IMR-90 (cell line): ENCODE data around the gene UBE2V1. TPM values are rescaled to one million over a fixed set of nuclear protein-coding genes. Genes with fewer than 3 reads are reported as not detected.
A peak's percentile ranks its signal among the peaks of the same experiment; 100 is the strongest.

Experiments
- ATAC-seq: fragments of 200-7000 bp; cut with Tn5 transposase; 2 replicates; pipeline ENCODE4 v1.9.1; 2020; ENCODE audit warnings: low read depth, mild to moderate bottlenecking, moderate library complexity
- BruUV-seq: library from RNA; stranded (reverse); fragments of 400-500 nt; replicated peaks from 2 replicates; lab custom pipeline; 2021; lab: Mats Ljungman, UMichigan
- CTCF ChIA-PET: fragments of 300-600 bp; formaldehyde crosslinking; extraction: SDS; loops from one replicate; lab custom pipeline; 2021; ENCODE audit warnings: antibody characterized with exemption; lab: Yijun Ruan, JAX
- POLR2A ChIA-PET: fragments of 300-600 bp; sonication (Branson Sonifier 250); formaldehyde crosslinking; loops from one replicate; lab custom pipeline; 2022; ENCODE audit warnings: antibody characterized with exemption; ENCODE audit not compliant: unreplicated experiment; lab: Charles Lee
- DNase-seq: peaks from one replicate; pipeline ENCODE4 v3.0.0; 2013
- H2AFZ ChIP-seq: replicated peaks from 2 replicates; pipeline ENCODE3; 2013; ENCODE audit warnings: low read length, mild to moderate bottlenecking; ENCODE audit not compliant: poor library complexity
- H2AK5ac ChIP-seq: 2 replicates; pipeline ENCODE4 v1.6.1; 2013; ENCODE audit warnings: low read depth, low read length, inconsistent platforms
- H2AK9ac ChIP-seq: replicated peaks from 2 replicates; pipeline ENCODE3; 2013; ENCODE audit warnings: mild to moderate bottlenecking, low read depth, low read length, moderate library complexity; ENCODE audit not compliant: poor library complexity
- H2BK120ac ChIP-seq: 2 replicates; pipeline ENCODE4 v1.6.1; 2013; ENCODE audit warnings: low read depth, low read length, inconsistent platforms
- H2BK15ac ChIP-seq: 3 replicates; pipeline ENCODE4 v1.6.1; 2013; ENCODE audit warnings: low read depth, low read length, inconsistent platforms
- H2BK20ac ChIP-seq: 2 replicates; pipeline ENCODE4 v1.6.1; 2013; ENCODE audit warnings: low read depth, mild to moderate bottlenecking, inconsistent platforms, low read length, moderate library complexity
- H2BK5ac ChIP-seq: 2 replicates; pipeline ENCODE4 v1.6.1; 2013; ENCODE audit warnings: mild to moderate bottlenecking, low read depth, low read length, inconsistent platforms; ENCODE audit not compliant: poor library complexity, severe bottlenecking
- H3K14ac ChIP-seq: replicated peaks from 2 replicates; pipeline ENCODE4 v1.6.1; 2013; ENCODE audit warnings: low read depth, low read length, inconsistent platforms
- H3K18ac ChIP-seq: 2 replicates; pipeline ENCODE4 v1.6.1; 2013; ENCODE audit warnings: low read depth, low read length, control low read depth
- H3K23ac ChIP-seq: 2 replicates; pipeline ENCODE4 v1.6.1; 2013; ENCODE audit warnings: low read depth, low read length, inconsistent platforms
- H3K27ac ChIP-seq: 2 replicates; pipeline ENCODE4 v1.5.1; 2013; ENCODE audit warnings: mild to moderate bottlenecking, control low read depth, low read length; ENCODE audit not compliant: insufficient read depth
- H3K27me3 ChIP-seq: 2 replicates; pipeline ENCODE4 v1.6.1; 2013; ENCODE audit warnings: low read length; ENCODE audit not compliant: control insufficient read depth, insufficient read depth
- H3K36me3 ChIP-seq: 2 replicates; pipeline ENCODE4 v1.6.1; 2013; ENCODE audit warnings: low read length, mixed read lengths; ENCODE audit not compliant: control insufficient read depth, insufficient read depth
- H3K4ac ChIP-seq: 2 replicates; pipeline ENCODE4 v1.6.1; 2013; ENCODE audit warnings: low read depth, low read length, inconsistent platforms
- H3K4me1 ChIP-seq: 2 replicates; pipeline ENCODE4 v1.6.1; 2013; ENCODE audit warnings: low read length, mixed read lengths; ENCODE audit not compliant: control insufficient read depth, insufficient read depth
- H3K4me2 ChIP-seq: 2 replicates; pipeline ENCODE4 v1.6.1; 2013; ENCODE audit warnings: low read depth, mild to moderate bottlenecking, control low read depth, low read length, moderate library complexity
- H3K4me3 ChIP-seq: 2 replicates; pipeline ENCODE4 v1.5.1; 2013; ENCODE audit warnings: low read depth, mild to moderate bottlenecking, control low read depth, low read length, moderate library complexity; ENCODE audit not compliant: insufficient read depth
- H3K56ac ChIP-seq: 2 replicates; pipeline ENCODE4 v1.6.1; 2013; ENCODE audit warnings: low read length, inconsistent platforms; ENCODE audit not compliant: insufficient read depth; ENCODE audit errors: extremely low read depth
- H3K79me1 ChIP-seq, 2 experiments: 2 replicates each; pipeline ENCODE4 v1.6.1; 2013; ENCODE audit warnings: low read length in 2 of 2, inconsistent platforms in 1 of 2, low read depth in 1 of 2
- H3K9ac ChIP-seq: 2 replicates; pipeline ENCODE4 v1.6.1; 2013; ENCODE audit warnings: low read depth, low read length, control low read depth
- H3K9me1 ChIP-seq: 2 replicates; pipeline ENCODE4 v1.6.1; 2013; ENCODE audit warnings: low read length, inconsistent platforms; ENCODE audit not compliant: insufficient read depth
- H3K9me3 ChIP-seq: 2 replicates; pipeline ENCODE4 v1.6.1; 2013; ENCODE audit warnings: low read length; ENCODE audit not compliant: control insufficient read depth, insufficient read depth
- H4K20me1 ChIP-seq: 2 replicates; pipeline ENCODE4 v1.6.1; 2013; ENCODE audit warnings: low read length, inconsistent platforms; ENCODE audit not compliant: insufficient read depth
- H4K5ac ChIP-seq: 2 replicates; pipeline ENCODE4 v1.6.1; 2013; ENCODE audit warnings: mild to moderate bottlenecking, low read depth, low read length, control low read depth
- H4K8ac ChIP-seq, 2 experiments: 2 replicates each; pipeline ENCODE4 v1.6.1; 2013; ENCODE audit warnings: low read depth in 2 of 2, low read length in 2 of 2, control low read depth in 1 of 2, inconsistent platforms in 1 of 2
- H4K91ac ChIP-seq: 2 replicates; pipeline ENCODE4 v1.6.1; 2013; ENCODE audit warnings: low read depth, low read length, inconsistent platforms; ENCODE audit not compliant: insufficient read depth
- CHD1 ChIP-seq: IDR thresholded peaks from 2 replicates; pipeline ENCODE4 v1.6.1; 2012; ENCODE audit warnings: low read depth, low read length, improper control_type of control experiment
- CTCF ChIP-seq: conservative IDR thresholded peaks from 2 replicates; pipeline ENCODE4 v1.5.1; 2012; ENCODE audit warnings: mild to moderate bottlenecking, low read depth, low read length, improper control_type of control experiment
- RAD21 ChIP-seq: IDR thresholded peaks from 2 replicates; pipeline ENCODE4 v1.6.1; 2012; ENCODE audit warnings: low read length, improper control_type of control experiment
- RCOR1 ChIP-seq: IDR thresholded peaks from 2 replicates; pipeline ENCODE4 v1.6.1; 2012; ENCODE audit warnings: mild to moderate bottlenecking, low read length, improper control_type of control experiment; ENCODE audit not compliant: insufficient replicate concordance
- SMC3 ChIP-seq: fragments of 150-350 bp; IDR thresholded peaks from 2 replicates; pipeline ENCODE4 v1.6.1; 2016; ENCODE audit warnings: low read depth, mild to moderate bottlenecking, antibody characterized with exemption, low read length, moderate library complexity
- WGBS, 2 experiments: methylation state at CpG; one replicate each; pipeline versions ENCODE4 v1.1.5 to v1.1.7; 2013; ENCODE audit warnings: missing lambda C conversion rate in 2 of 2; ENCODE audit not compliant: insufficient read length in 1 of 2; ENCODE audit errors: extremely low coverage in 2 of 2; 5-methylcytosine and 5-hydroxymethylcytosine counted together
- dilution Hi-C: fragments of 300-500 bp; cut with HindIII; formaldehyde crosslinking; loops from one replicate; pipeline ENCODE4 v1.14.3; 2018; ENCODE audit warnings: low sequenced_read_pairs; ENCODE audit not compliant: unreplicated experiment
- in situ Hi-C: fragments of 300-500 bp; cut with MboI; formaldehyde crosslinking; loops from 3 replicates; pipeline ENCODE4 v1.14.3; 2019; ENCODE audit warnings: low sequenced_read_pairs, inconsistent platforms, mixed read lengths
- intact Hi-C: fragments of 100-400 bp; cut with micrococcal nuclease; formaldehyde crosslinking; loops from 2 replicates; pipeline ENCODE4 v1.10.0; 2022
- polyA plus RNA-seq, 3 experiments: library from polyadenylated mRNA; depleted of rRNA; stranded (reverse); fragments of >200 nt; gene quantifications; 2 replicates each; pipeline ENCODE4 v1.2.3, GENCODE V29; 2012; ENCODE audit warnings: low replicate concordance in 1 of 3
- total RNA-seq: library from RNA; depleted of rRNA; stranded (reverse); fragments of >200 nt; gene quantifications from 2 replicates; pipeline ENCODE4 v1.2.3, GENCODE V29; 2012

UBE2V1 gene
- total and polyA plus RNA-seq, 2 of the 4 experiments (the other 2 are of a cell fraction) = 20.1 to 138 TPM

GRCh38 chr20:50085481-50086365, 27.2 kb downstream of the UBE2V1 start:
- Histone ChIP-seq H3K4me3 (no peak overlapping the region), H2BK20ac (0 out of 2 replicates have a peak overlapping the region, but pooled peaks have one; percentile 33), H3K18ac (no peak overlapping the region), H3K14ac (peak overlapping the region; percentile 80), H4K5ac (no peak overlapping the region), H3K56ac (no peak overlapping the region), H2AK5ac (peak overlapping the region; percentile 90), H3K27me3 (no peaks in the 10 kb centered on the region), H3K4me1 (peaks cover 17% of the 10 kb centered on the region), H3K9me1 (peaks cover 7% of the 10 kb centered on the region; the same call in 1 of the 2 replicates), H3K36me3 (peaks cover 31% of the 10 kb centered on the region), H3K9me3 (no peaks in the 10 kb centered on the region), H4K91ac (no peak overlapping the region), H2BK5ac (peak overlapping the region; percentile 4), H2AFZ (no peak overlapping the region), H2BK120ac (0 out of 2 replicates have a peak overlapping the region, but pooled peaks have one; percentile 45), H3K79me1 (peaks cover 28 to 75% of the 10 kb centered on the region in 2 experiments), H2AK9ac (peak overlapping the region; percentile 67), H4K20me1 (peaks cover 54% of the 10 kb centered on the region), H3K27ac (peak overlapping the region; percentile 8; the same call in 1 of the 2 replicates), H3K4ac (peak overlapping the region; percentile 73), H2BK15ac (peak overlapping the region; percentile 75; the same call in 1 of the 3 replicates), H3K4me2 (peak overlapping the region; percentile 22), H3K23ac (no peak overlapping the region), H3K9ac (0 out of 2 replicates have a peak overlapping the region, but pooled peaks have one; percentile 16), H4K8ac (peak overlapping the region in 1 of 2 experiments; percentile 57; a peak in 1 of 4 replicates)
- no CpG with 5 or more reads among the region's 10 CpGs for WGBS, 2 experiments
- dilution Hi-C loops (no loop called here), intact Hi-C loops (loop anchor here (1.0 to 5.0 kb wide), 2 partner anchors 82 to 107 kb away; no protein-coding TSS in a partner anchor), in situ Hi-C loops (loop anchor here (25.0 kb wide), 1 partner anchor 473 kb away; no protein-coding TSS in a partner anchor)
- DNase-seq = peak; percentile 73
- CTCF ChIA-PET = interaction anchor here (0.6 to 1.3 kb wide), 6 partner anchors 10 to 718 kb away, joined by 3 to 5 read pairs (median 4); no protein-coding TSS in a partner anchor
- POLR2A ChIA-PET = interaction anchor here (0.6 kb wide), 1 partner anchor 82 kb away, joined by 3 read pairs; no protein-coding TSS in a partner anchor
- no TSS peak for BruUV-seq
- TF ChIP-seq RCOR1 (no peak), CTCF (peak; percentile 84), RAD21 (peak; percentile 78), SMC3 (peak; percentile 71), CHD1 (no peak)
- peak; percentile 89 for ATAC-seq
